HepG2 (cell line): ENCODE results near the gene AFG1L. TPM values are rescaled to one million over a fixed set of nuclear protein-coding genes. Genes with fewer than 3 reads are reported as not detected.

Experiments used
- ATAC-seq: fragments of 200-7000 bp; cut with Tn5 transposase; 3 replicates; pipeline ENCODE4 v1.9.1; 2020; ENCODE audit warnings: mild to moderate bottlenecking, moderate library complexity
- BruUV-seq: library from RNA; stranded (reverse); fragments of 400-500 nt; replicated peaks from 2 replicates; lab custom pipeline; 2021; lab: Mats Ljungman, UMichigan
- CTCF ChIA-PET: fragments of 300-600 bp; formaldehyde crosslinking; extraction: SDS; loops from one replicate; lab custom pipeline; 2021; ENCODE audit warnings: low total read pairs, inconsistent platforms, low intra/inter-chr PET ratio; lab: Yijun Ruan, JAX
- POLR2A ChIA-PET: fragments of 350-600 bp; sonication (Branson Sonifier 250); formaldehyde crosslinking; loops from one replicate; lab custom pipeline; 2020; ENCODE audit warnings: antibody characterized with exemption, inconsistent platforms; lab: Yijun Ruan, JAX
- DNase-seq: peaks from one replicate; pipeline ENCODE4 v3.0.0-alpha.2; 2015; ENCODE audit warnings: low spot score
- FAIRE-seq: peaks from 3 replicates; lab custom pipeline; 2011; peaks lifted over from hg19 to GRCh38; lab: Jason Lieb, UNC
- H2AFZ ChIP-seq: one replicate; pipeline ENCODE4 v1.6.1; 2011; ENCODE audit warnings: low read length, inconsistent platforms
- H3K27ac ChIP-seq: fragments of 300-600 bp; 3 replicates; pipeline ENCODE4 v1.8.0; 2011; ENCODE audit warnings: mixed run types, mild to moderate bottlenecking, mixed read lengths, low read length, inconsistent platforms; ENCODE audit not compliant: insufficient read depth; ENCODE audit errors: extremely low read length
- H3K27me3 ChIP-seq, 2 experiments: fragments of 200-600 bp in 1 of 2; 2 replicates in 1 of 2; 3 replicates in 1 of 2; pipeline versions ENCODE4 v1.6.0 to v1.8.0; 2011; ENCODE audit warnings: low read length in 2 of 2, mild to moderate bottlenecking in 2 of 2, moderate library complexity in 2 of 2, inconsistent platforms in 1 of 2; ENCODE audit not compliant: insufficient read depth in 2 of 2, control insufficient read depth in 1 of 2
- H3K36me3 ChIP-seq, 2 experiments: fragments of 200-600 bp in 1 of 2; replicated peaks in 1 of 2; 2 replicates in 1 of 2; 3 replicates in 1 of 2; pipeline versions ENCODE4 v1.5.1 to v1.8.0; 2011; ENCODE audit warnings: low read length in 2 of 2, inconsistent platforms in 1 of 2; ENCODE audit not compliant: insufficient read depth in 2 of 2, control insufficient read depth in 1 of 2
- H3K4me1 ChIP-seq: 2 replicates; pipeline ENCODE4 v1.5.1; 2012; ENCODE audit warnings: low read length, inconsistent platforms; ENCODE audit not compliant: insufficient read depth
- H3K4me2 ChIP-seq: 2 replicates; pipeline ENCODE4 v1.6.0; 2011; ENCODE audit warnings: low read depth, low read length, inconsistent platforms
- H3K4me3 ChIP-seq, 3 experiments: fragments of 200-600 bp in 1 of 3; sonication (generic), shearing (Covaris generic) in 1 of 3; replicated peaks in 1 of 3; 2 replicates each; pipeline ENCODE4 v1.5.1; 2011 to 2016; ENCODE audit warnings: low read length in 3 of 3, inconsistent platforms in 2 of 3, low read depth in 2 of 3, mild to moderate bottlenecking in 2 of 3, control low read depth in 1 of 3, mixed read lengths in 1 of 3; ENCODE audit not compliant: insufficient read depth in 1 of 3
- H3K79me2 ChIP-seq: one replicate; pipeline ENCODE4 v1.6.1; 2011; ENCODE audit warnings: low read length, inconsistent platforms; ENCODE audit not compliant: insufficient read depth
- H3K9ac ChIP-seq: 2 replicates; pipeline ENCODE4 v1.6.0; 2011; ENCODE audit warnings: mild to moderate bottlenecking, low read depth, low read length, inconsistent platforms; ENCODE audit not compliant: insufficient read depth
- H3K9me3 ChIP-seq: 2 replicates; pipeline ENCODE4 v1.5.1; 2012; ENCODE audit warnings: mild to moderate bottlenecking, low read length
- H4K20me1 ChIP-seq: 2 replicates; pipeline ENCODE4 v1.6.0; 2011; ENCODE audit warnings: inconsistent platforms, mild to moderate bottlenecking, low read length, moderate library complexity; ENCODE audit not compliant: insufficient read depth
- GFI1 ChIP-seq: sonication (generic); formaldehyde crosslinking; IDR thresholded peaks from 2 replicates; pipeline ENCODE4 v1.5.0; 2020; ENCODE audit warnings: missing genetic modification reagents, mild to moderate bottlenecking, borderline replicate concordance
- MED13 ChIP-seq: sonication (generic); formaldehyde crosslinking; IDR thresholded peaks from 2 replicates; pipeline ENCODE4 v1.5.0; 2020; ENCODE audit warnings: missing genetic modification reagents
- PBX2 ChIP-seq: IDR thresholded peaks from 2 replicates; pipeline ENCODE4 v1.6.1; 2016; ENCODE audit warnings: control low read depth
- POGZ ChIP-seq: sonication (generic); formaldehyde crosslinking; IDR thresholded peaks from 2 replicates; pipeline ENCODE4 v1.4.0; 2020; ENCODE audit warnings: mild to moderate bottlenecking, missing genetic modification reagents
- TEF ChIP-seq: sonication (generic); formaldehyde crosslinking; IDR thresholded peaks from 2 replicates; pipeline ENCODE4 v1.5.0; 2020; ENCODE audit warnings: missing genetic modification reagents
- ZNF160 ChIP-seq: sonication (generic); formaldehyde crosslinking; IDR thresholded peaks from 2 replicates; pipeline ENCODE4 v1.8.0; 2022; ENCODE audit warnings: mild to moderate bottlenecking, inconsistent platforms, missing genetic modification reagents
- ZNF24 ChIP-seq: fragments of 450-650 bp; IDR thresholded peaks from 2 replicates; pipeline ENCODE4 v1.6.1; 2017; ENCODE audit warnings: antibody characterized with exemption, mild to moderate bottlenecking
- ZNF543 ChIP-seq: sonication (generic); formaldehyde crosslinking; IDR thresholded peaks from 2 replicates; pipeline ENCODE4 v1.4.0; 2020; ENCODE audit warnings: mild to moderate bottlenecking, missing genetic modification reagents
- ZSCAN20 ChIP-seq: sonication (generic); formaldehyde crosslinking; IDR thresholded peaks from 2 replicates; pipeline ENCODE4 v1.4.0; 2020; ENCODE audit warnings: missing genetic modification reagents, mild to moderate bottlenecking, borderline replicate concordance
- WGBS: methylation state at CpG from one replicate; pipeline ENCODE4 v1.1.6; 2017; ENCODE audit warnings: low lambda C conversion rate; 5-methylcytosine and 5-hydroxymethylcytosine counted together
- in situ Hi-C: cut with HindIII; loops from 2 replicates; pipeline ENCODE4 v1.10.0; 2017; ENCODE audit warnings: low pct_unique_long_range_greater_than_20kb; ENCODE audit not compliant: extremely low pct_ligation_motif_present
- intact Hi-C: fragments of 100-400 bp; cut with micrococcal nuclease; formaldehyde crosslinking; loops from one replicate; pipeline ENCODE4 v1.10.0; 2022; ENCODE audit not compliant: unreplicated experiment
- polyA plus RNA-seq, 8 experiments: library from polyadenylated mRNA; depleted of rRNA in 3 of 8; stranded (reverse) in 7 of 8; unstranded in 1 of 8; fragments of >200 nt; fragmentation: Illumina TruSeq in 4 of 8; extraction: Trizol in 4 of 8; gene quantifications; 2 replicates each; pipeline versions ENCODE4 v1.2.1 to v1.2.3, GENCODE V29; 2011 to 2016; ENCODE audit warnings: low read depth in 4 of 8, missing spikeins in 1 of 8, mixed read lengths in 1 of 8; ENCODE audit not compliant: insufficient read depth in 1 of 8
- total RNA-seq, 5 experiments: library from RNA; depleted of rRNA; stranded (reverse); fragments of >200 nt; fragmentation: Illumina TruSeq; extraction: Trizol; gene quantifications; 2 replicates each; pipeline ENCODE4 v1.2.3, GENCODE V29; 2016; ENCODE audit warnings: low read depth in 1 of 5
- TF ChIP-seq, protein P1 (sequence below): sonication (generic); formaldehyde crosslinking; IDR thresholded peaks from 2 replicates; pipeline ENCODE4 v1.8.1; 2023; ENCODE audit warnings: mild to moderate bottlenecking, moderate library complexity, missing genetic modification reagents
- TF ChIP-seq, protein P2 (sequence below): sonication (generic); formaldehyde crosslinking; IDR thresholded peaks from 2 replicates; pipeline ENCODE4 v1.4.0; 2020; ENCODE audit warnings: missing genetic modification reagents

Gene AFG1L
- total and polyA plus RNA-seq, 2 of the 13 experiments (the other 11 are each of a cell fraction or from before 2014, with no cell fraction given), result 3.1 to 14.0 TPM

DNA sequence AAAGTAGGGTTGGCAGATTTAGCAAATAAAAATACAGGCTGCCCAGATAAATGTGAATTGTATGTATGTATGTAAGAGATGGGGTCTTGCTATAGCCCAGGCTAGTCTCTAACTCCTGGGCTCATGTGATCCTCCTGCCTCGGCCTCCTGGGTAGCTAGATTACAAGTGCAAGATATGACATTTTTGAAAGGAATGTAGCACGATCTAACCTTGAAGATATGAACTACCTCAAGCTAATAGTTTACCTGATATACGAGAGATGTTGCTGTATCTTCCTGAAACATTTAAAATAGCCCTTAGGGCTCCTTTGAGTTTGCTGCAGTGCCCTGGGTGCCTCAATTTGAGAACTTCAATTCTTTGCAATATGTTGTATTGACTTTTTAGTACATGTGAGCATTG, 42.1 kb downstream of the AFG1L start:
- POLR2A ChIA-PET, result no interaction called here
- no peak for TF ChIP-seq ZNF160 (CRISPR knock-in tag)
- TF ChIP-seq, all 625 proteins: peak for 0
- CTCF ChIA-PET, result no interaction called here

GRCh38 chr6:108337721-108338120, 42.9 kb downstream of the AFG1L start:
- Histone ChIP-seq H4K20me1 (no peaks in the 10 kb centered on the region), H3K27me3 (no peaks in the 10 kb centered on the region), H3K27ac (no peak overlapping the region), H3K4me3 (no peak overlapping the region), H3K79me2 (no peaks in the 10 kb centered on the region), H3K9ac (no peak overlapping the region), H3K4me1 (no peaks in the 10 kb centered on the region), H3K4me2 (no peak overlapping the region), H3K9me3 (no peaks in the 10 kb centered on the region), H2AFZ (no peak overlapping the region), H3K36me3 (peaks cover 0 to 10% of the 10 kb centered on the region in 2 experiments; a peak in 2 of 5 replicates)
- DNase-seq (no peak), FAIRE-seq (no peak), ATAC-seq (no peak)
- WGBS, result 92% methylated on average over 3 of the region's 3 CpGs
- no TSS peak for BruUV-seq
- intact Hi-C loops, result no loop called here
- TF ChIP-seq MED13 (CRISPR knock-in tag) (no peak), TEF (CRISPR knock-in tag) (no peak), GFI1 (no peak), PBX2 (no peak), ZSCAN20 (CRISPR knock-in tag) (no peak), ZNF24 (no peak), ZNF543 (CRISPR knock-in tag) (no peak), POGZ (CRISPR knock-in tag) (no peak)
- TF ChIP-seq, protein P1, sequence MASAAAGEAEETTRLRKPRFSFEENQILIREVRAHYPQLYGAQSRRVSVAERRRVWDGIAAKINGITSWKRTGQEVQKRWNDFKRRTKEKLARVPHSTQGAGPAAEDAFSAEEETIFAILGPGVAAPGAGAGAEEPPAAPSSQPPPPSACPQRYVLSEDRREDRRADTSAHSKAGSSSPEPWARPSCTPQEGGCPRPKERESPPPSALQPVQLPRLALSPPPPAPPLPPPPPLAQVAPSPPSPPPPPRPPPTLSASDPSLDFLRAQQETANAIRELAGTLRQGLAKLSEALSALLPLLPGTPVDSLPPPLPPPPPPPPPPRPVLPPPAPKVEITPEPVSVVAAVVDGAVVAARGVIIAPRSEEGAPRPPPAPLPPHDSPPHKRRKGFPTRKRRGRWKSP (CRISPR knock-in tag), result no peak
- TF ChIP-seq, protein P2, sequence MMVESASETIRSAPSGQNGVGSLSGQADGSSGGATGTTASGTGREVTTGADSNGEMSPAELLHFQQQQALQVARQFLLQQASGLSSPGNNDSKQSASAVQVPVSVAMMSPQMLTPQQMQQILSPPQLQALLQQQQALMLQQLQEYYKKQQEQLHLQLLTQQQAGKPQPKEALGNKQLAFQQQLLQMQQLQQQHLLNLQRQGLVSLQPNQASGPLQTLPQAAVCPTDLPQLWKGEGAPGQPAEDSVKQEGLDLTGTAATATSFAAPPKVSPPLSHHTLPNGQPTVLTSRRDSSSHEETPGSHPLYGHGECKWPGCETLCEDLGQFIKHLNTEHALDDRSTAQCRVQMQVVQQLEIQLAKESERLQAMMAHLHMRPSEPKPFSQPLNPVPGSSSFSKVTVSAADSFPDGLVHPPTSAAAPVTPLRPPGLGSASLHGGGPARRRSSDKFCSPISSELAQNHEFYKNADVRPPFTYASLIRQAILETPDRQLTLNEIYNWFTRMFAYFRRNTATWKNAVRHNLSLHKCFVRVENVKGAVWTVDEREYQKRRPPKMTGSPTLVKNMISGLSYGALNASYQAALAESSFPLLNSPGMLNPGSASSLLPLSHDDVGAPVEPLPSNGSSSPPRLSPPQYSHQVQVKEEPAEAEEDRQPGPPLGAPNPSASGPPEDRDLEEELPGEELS (CRISPR knock-in tag), result no peak
- in situ Hi-C loops, result no loop called here
- POLR2A ChIA-PET, result no interaction called here
- CTCF ChIA-PET, result no interaction called here

More for the DNA sequence above, 42.1 kb downstream of the AFG1L start:
- Histone ChIP-seq H4K20me1 (no peaks in the 10 kb centered on the region), H3K4me2 (no peak overlapping the region), H3K4me3 (no peak overlapping the region), H3K27me3 (no peaks in the 10 kb centered on the region), H3K27ac (no peak overlapping the region), H3K9ac (no peak overlapping the region), H3K4me1 (no peaks in the 10 kb centered on the region), H2AFZ (no peak overlapping the region), H3K36me3 (peaks cover 1 to 10% of the 10 kb centered on the region in 2 experiments; a peak in 2 of 5 replicates), H3K79me2 (no peaks in the 10 kb centered on the region), H3K9me3 (no peaks in the 10 kb centered on the region)
- intact Hi-C loops, result no loop called here
- no peak for ATAC-seq
- DNase-seq, result no peak
- no peak for FAIRE-seq
- in situ Hi-C loops, result no loop called here
- no TSS peak for BruUV-seq
- WGBS, result 98% methylated on average over 3 of the region's 3 CpGs
